ENCODE data around the gene SMAD7.

SMAD7 gene

DNA sequence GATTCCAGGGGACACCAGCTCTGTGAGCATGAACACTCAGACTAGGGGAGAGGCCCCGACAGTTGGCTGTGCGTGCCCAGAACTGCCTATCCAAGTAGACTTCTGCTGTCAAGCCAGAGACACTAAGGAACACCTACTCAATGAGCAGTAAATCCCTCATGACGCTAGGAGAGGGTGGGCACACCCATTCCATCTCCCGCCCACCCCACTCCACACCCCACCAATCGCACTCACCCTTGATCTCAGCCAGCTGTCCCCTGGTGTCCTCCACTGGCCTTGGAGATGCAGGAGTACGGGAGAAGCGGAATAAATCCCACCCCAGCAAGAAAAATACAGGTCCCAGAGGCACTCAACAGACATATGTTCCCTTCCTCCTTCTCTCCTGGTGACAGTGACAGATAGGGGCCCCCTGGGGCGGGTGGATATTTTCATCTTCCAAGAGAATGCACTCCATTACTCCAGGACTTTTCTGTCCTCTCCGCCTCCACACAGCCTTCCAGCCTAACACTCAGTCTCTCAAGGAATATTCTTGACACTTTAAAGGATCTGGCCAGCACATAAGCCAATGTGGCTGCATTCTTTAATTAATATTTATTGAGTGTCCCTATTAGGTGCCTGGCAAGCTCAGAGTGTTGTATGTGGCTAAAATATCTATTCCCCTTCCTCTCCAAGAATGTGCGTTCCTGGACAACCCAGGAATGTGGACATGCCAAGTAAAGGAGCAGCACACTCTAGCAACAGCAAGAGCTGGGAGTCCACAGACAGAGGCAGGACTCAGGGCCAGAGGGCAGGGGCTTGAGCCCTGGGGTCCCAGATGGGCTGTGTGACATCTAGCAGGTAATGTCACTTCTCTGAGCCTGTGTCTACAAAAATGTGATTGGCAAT, 13.1 kb upstream of the SMAD7 start:
- no peak overlapping the region for H3K4me3 Mint-ChIP-seq

GRCh38 chr18:48962994-48963561, 12.3 kb upstream of the SMAD7 start:
- H3K4me3 Mint-ChIP-seq, result no peak overlapping the region
- peaks cover 36% of the 10 kb centered on the region for H3K4me1 Mint-ChIP-seq
- peaks cover 3% of the 10 kb centered on the region for H3K9me3 Mint-ChIP-seq
- peaks cover 38% of the 10 kb centered on the region for H3K27me3 Mint-ChIP-seq (ENCODE audit: low read depth, poor library complexity)
- DNase-seq, result no peak
- no peak for TF ChIP-seq CTCF (IDR thresholded peaks at IDR 0.05)
- H3K27ac Mint-ChIP-seq, result no peak overlapping the region
- no peaks in the 10 kb centered on the region for H3K36me3 Mint-ChIP-seq (ENCODE audit: low read depth)

More for the DNA sequence above, 13.1 kb upstream of the SMAD7 start:
- Mint-ChIP-seq H3K9me3 (peaks cover 4% of the 10 kb centered on the region), H3K27ac (peak overlapping the region; percentile 81), H3K27me3 (ENCODE audit: low read depth, poor library complexity) (peaks cover 43% of the 10 kb centered on the region), H3K4me1 (peaks cover 35% of the 10 kb centered on the region), H3K36me3 (ENCODE audit: low read depth) (no peaks in the 10 kb centered on the region)
- no peak for TF ChIP-seq CTCF (IDR thresholded peaks at IDR 0.05)
- DNase-seq, result no peak

- Mint-ChIP-seq H3K27ac (no peak overlapping the region), H3K4me3 (peak overlapping the region; percentile 5), H3K27me3 (ENCODE audit: low read depth, poor library complexity) (peaks cover 32% of the 10 kb centered on the region), H3K4me1 (peaks cover 36% of the 10 kb centered on the region), H3K36me3 (ENCODE audit: low read depth) (no peaks in the 10 kb centered on the region), H3K9me3 (no peaks in the 10 kb centered on the region)
- DNase-seq, result no peak
- no peak for TF ChIP-seq CTCF (IDR thresholded peaks at IDR 0.05)
Observed at GRCh38 chr18:48962252-48962993, 11.7 kb upstream of the SMAD7 start.

DNA sequence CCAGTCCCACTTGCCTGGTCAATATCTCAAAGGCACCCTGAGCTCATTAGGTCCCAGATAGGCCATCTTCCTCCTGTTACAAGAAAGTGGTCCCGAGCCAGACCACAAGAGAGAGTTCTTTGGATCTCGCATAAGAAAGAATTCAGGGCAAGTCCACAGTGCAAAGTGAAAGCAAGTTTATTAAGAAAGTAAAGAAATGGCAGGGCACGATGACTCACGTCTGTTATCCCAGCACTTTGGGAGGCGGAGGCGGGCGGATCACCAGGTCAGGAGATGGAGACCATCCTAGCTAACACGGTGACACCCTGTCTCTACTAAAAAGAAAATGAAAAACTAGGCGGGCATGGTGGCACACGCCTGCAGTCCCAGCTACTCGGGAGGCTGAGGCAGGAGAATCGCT, 10.8 kb upstream of the SMAD7 start:
- Mint-ChIP-seq H3K4me3 (no peak overlapping the region), H3K36me3 (ENCODE audit: low read depth) (no peaks in the 10 kb centered on the region), H3K27me3 (ENCODE audit: low read depth, poor library complexity) (peaks cover 40% of the 10 kb centered on the region), H3K9me3 (no peaks in the 10 kb centered on the region), H3K4me1 (peaks cover 42% of the 10 kb centered on the region), H3K27ac (no peak overlapping the region)
- DNase-seq, result no peak
- TF ChIP-seq CTCF (IDR thresholded peaks at IDR 0.05), result no peak

DNA sequence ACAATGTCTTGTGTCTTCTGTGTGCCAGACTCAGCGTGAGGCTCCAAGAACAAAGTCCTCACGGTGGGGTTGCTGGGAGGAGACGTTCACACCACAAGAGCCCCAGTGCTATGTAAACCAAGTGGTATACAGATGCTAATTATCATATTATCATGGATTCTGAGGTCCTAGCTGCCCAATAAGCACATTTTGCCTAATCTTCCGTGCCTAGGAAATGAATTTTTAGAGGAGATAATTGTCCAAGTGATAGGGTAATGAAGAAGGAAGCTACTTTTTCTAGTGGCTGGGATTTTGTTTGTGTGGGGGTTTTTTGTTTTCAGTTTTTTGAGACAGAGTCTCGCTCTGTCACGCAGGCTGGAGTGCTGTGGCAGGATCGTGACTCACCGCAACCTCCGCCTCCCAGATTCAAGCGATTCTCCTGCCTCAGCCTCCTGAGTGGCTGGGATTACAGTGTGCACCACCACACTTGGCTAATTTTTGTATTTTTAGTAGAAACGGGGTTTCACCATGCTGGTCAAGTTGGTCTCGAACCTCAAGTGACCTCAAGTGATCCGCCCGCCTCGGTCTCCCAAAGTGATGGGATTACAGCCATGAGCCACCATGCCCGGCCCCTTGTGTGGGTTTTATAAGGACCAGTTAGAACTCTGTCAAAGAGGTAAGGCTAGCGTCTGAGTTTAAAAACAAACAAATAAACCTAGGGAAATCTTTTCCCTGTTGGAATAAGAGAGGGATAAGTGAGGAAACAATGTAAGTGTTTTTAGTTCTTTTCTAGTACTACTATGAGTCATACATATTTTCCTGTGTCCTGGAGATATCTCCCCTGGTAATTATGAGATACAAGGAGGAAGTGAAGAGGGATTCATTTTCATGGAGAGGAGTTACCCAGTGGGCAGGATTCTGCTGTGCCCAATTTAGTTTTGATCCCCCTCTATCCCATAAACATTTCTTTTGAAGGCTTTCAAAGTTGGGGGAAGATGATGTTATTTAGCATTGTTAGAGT, 9.5 kb upstream of the SMAD7 start:
- Mint-ChIP-seq H3K27me3 (ENCODE audit: low read depth, poor library complexity) (peaks cover 46% of the 10 kb centered on the region), H3K4me3 (no peak overlapping the region), H3K27ac (no peak overlapping the region), H3K9me3 (no peaks in the 10 kb centered on the region), H3K4me1 (peaks cover 55% of the 10 kb centered on the region), H3K36me3 (ENCODE audit: low read depth) (no peaks in the 10 kb centered on the region)
- DNase-seq, result no peak
- no peak for TF ChIP-seq CTCF (IDR thresholded peaks at IDR 0.05)
